ENCODE data around the gene PROX1. TPM values are rescaled to one million over a fixed set of nuclear protein-coding genes. Genes with fewer than 3 reads are reported as not detected.

Gene PROX1
- total RNA-seq, 1 experiment from 2014 or later, result 0.94 TPM

DNA sequence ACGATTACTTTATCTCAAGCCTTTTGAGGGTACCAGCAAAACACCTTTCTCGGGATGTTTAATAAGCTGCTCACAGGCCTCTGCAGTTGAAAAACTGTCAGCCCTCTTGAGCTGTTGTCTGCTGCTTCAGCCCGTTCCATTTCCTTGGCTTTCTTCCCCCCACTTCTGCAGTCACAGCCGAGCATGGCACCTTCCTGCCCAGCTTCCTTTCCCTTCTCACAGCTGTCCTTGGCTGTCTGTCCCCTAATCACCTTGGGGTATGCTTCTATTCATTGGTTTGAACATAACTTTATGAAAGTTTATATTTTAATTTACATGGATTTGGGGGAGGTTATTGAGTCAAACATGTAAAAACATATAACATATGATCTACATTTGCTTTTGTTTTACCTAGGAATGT is 6.9 kb upstream of the PROX1 start:
- DNase-seq (ENCODE audit: low spot score), result no peak

DNA sequence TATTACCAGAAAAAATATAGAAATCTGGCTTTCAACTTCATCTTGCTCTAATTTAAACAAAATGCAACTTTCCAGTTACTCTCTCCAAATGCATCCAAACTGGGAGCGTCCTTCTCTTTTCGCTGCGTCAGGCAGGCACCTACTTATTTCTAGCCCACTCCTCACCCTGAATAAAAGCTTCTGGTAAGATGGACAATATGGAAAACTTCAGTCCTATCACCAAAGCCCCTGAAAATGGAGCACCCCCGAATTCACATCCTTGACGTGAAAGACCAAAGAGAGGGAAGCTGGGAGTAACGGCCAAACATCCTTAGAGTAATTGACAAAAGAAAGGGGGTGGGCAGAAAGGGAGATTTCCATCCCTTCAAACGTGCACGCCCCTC is 5.5 kb upstream of the PROX1 start:
- DNase-seq (ENCODE audit: low spot score), result no peak

GRCh38 chr1:213982672-213983492 is 4.9 kb upstream of the PROX1 start:
- DNase-seq (ENCODE audit: low spot score), result no peak

GRCh38 chr1:213983493-213984386 is 4.0 kb upstream of the PROX1 start:
- no peak for DNase-seq (ENCODE audit: low spot score)

- no peak for DNase-seq (ENCODE audit: low spot score)
Observed at GRCh38 chr1:213984387-213985208, 3.2 kb upstream of the PROX1 start.

- no peak for DNase-seq (ENCODE audit: low spot score)
Observed at GRCh38 chr1:213985209-213986019, 2.4 kb upstream of the PROX1 start.

GRCh38 chr1:213986020-213986924 is 1.5 kb upstream of the PROX1 start:
- DNase-seq (ENCODE audit: low spot score), result peak; percentile 38

DNA sequence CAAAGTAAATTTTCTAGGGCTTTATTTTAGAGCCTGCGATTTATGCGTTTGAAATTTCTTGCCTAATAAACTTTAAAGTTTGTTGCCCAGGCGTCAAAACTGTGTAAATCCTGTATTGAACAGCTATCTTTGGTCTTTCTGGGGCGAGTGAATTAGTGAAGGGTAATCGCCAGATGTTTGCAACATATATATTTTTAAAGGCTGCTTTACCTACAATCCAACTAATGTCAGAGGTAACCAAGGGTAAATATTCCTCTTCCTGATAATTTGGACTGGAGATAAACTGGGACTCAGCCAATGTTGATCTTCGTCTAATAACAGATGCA is 885 bp upstream of the PROX1 start:
- peak; percentile 20 for DNase-seq (ENCODE audit: low spot score)

- DNase-seq (ENCODE audit: low spot score), result peak; percentile 51
Observed at GRCh38 chr1:213987422-213987926, 299 bp upstream of the PROX1 start.

- DNase-seq (ENCODE audit: low spot score), result peak; percentile 45
Observed at GRCh38 chr1:213988507-213989001, 781 bp downstream of the PROX1 start.

DNA sequence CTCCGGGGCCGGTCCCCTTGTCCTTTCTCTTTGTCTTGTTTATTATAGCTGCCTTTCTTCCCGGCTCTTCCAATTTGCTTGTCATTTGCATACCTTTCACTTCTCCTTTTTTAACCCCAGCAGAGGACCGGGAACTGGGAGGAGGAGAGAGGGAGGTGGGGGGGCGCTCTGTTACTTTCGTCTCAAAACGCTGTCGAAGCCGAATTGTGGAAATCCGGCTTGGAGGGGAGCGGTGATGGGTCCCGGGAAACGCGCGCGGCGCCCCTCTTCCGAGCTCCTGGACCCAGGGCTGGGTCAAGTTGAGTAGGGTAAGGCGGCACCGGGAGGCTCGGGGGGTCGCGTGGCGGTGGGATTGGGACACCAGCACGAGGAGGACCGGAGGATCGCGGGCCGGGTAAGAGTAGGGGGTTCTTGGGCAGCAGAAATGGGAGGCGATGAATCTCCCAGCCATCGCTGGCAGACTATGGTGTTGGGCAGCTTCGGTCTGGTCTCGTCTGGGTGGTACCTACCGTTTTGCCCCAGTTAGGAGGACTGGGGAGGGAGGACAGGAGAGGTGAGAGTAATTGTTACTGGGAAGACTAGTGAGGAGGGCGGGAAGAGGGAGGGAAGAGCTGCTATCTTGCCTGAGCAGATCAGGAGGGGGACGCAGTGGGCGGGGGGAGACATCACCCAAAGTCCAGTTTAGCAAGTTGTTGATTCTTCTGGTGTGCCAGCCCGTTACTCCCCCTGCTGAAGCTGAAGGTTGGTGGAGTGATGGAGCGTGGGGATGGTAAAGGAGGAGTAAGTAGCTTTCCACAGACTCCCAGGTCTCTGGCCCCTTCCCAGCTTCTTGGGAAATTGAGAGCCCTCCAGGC is 1.5 kb downstream of the PROX1 start:
- DNase-seq (ENCODE audit: low spot score), result no peak

DNA sequence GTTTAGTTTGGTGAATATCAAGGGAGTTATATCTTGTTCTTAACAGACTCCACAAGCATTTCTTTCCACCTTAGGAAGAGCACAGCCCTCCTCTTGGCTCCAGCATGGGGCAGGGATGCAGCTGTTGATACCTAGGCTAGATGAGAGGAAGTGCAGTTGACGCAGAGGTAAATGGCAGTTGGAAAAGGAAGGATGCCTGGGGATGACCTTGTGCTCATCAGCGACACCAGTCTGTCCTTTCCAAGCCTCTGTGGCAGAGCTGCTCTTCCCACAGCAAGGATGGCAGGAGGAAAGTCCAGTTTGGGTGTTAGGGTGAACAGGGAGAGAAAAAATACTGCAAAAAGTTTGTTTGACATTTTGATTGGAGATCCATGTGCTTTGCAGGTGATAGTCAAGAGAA is 6.2 kb downstream of the PROX1 start:
- DNase-seq (ENCODE audit: low spot score), result no peak

GRCh38 chr1:213994888-213995287 is 7.1 kb downstream of the PROX1 start:
- no peak for DNase-seq (ENCODE audit: low spot score)

DNA sequence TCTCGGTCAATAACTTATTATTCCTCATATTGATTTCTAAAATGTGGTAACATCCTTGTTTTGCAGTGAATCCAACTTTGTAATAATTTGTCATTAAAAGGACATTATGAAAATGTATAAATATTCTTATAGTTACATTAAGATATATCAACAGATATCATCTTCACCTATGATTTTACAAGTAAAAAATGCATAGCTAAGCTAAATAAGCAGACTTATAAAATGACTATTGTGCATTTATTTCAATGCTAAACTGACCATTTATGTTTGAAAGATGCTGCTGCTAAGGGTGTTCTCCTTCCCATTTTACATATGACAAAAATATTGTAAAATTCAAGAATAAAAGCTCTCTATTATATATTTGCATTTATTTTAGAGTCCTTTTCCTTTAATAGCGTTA is 7.8 kb downstream of the PROX1 start:
- DNase-seq (ENCODE audit: low spot score), result no peak

DNA sequence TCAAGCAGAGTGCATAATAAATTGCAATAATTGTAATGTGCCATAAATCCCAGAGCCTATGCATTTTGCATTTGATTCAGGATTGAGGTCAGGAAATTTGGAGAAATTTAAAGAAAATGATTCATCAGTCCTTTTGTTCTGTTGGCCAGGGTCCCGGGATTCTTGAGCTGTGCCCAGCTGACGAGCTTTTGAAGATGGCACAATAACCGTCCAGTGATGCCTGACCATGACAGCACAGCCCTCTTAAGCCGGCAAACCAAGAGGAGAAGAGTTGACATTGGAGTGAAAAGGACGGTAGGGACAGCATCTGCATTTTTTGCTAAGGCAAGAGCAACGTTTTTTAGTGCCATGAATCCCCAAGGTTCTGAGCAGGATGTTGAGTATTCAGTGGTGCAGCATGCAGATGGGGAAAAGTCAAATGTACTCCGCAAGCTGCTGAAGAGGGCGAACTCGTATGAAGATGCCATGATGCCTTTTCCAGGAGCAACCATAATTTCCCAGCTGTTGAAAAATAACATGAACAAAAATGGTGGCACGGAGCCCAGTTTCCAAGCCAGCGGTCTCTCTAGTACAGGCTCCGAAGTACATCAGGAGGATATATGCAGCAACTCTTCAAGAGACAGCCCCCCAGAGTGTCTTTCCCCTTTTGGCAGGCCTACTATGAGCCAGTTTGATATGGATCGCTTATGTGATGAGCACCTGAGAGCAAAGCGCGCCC is 8.7 kb downstream of the PROX1 start:
- no peak for DNase-seq (ENCODE audit: low spot score)

- DNase-seq (ENCODE audit: low spot score), result no peak
Observed at GRCh38 chr1:213997038-213997771, 9.4 kb downstream of the PROX1 start.

DNA sequence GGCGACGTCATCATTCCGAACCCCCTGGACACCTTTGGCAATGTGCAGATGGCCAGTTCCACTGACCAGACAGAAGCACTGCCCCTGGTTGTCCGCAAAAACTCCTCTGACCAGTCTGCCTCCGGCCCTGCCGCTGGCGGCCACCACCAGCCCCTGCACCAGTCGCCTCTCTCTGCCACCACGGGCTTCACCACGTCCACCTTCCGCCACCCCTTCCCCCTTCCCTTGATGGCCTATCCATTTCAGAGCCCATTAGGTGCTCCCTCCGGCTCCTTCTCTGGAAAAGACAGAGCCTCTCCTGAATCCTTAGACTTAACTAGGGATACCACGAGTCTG is 10.0 kb downstream of the PROX1 start:
- DNase-seq (ENCODE audit: low spot score), result no peak
